K562 (cell line): ENCODE data around the gene RBKS. TPM values are rescaled to one million over a fixed set of nuclear protein-coding genes. Genes with fewer than 3 reads are reported as not detected.
A peak's percentile ranks its signal among the peaks of the same experiment; 100 is the strongest.

ENCODE experiments used
- AFF4 ChIP-seq: sonication (generic); formaldehyde crosslinking; IDR thresholded peaks from 2 replicates; pipeline ENCODE4 v1.8.0; 2023; ENCODE audit warnings: mild to moderate bottlenecking, missing genetic modification reagents
- CBFA2T2 ChIP-seq: fragments of 450-650 bp; conservative IDR thresholded peaks from 2 replicates; pipeline ENCODE4 v1.6.1; 2017; ENCODE audit warnings: mild to moderate bottlenecking
- CCAR2 ChIP-seq: fragments of 200-400 bp; formaldehyde crosslinking; IDR thresholded peaks from 2 replicates; pipeline ENCODE4 v1.6.1; 2017; ENCODE audit warnings: mild to moderate bottlenecking, low read depth, low read length
- ERF ChIP-seq: fragments of 450-650 bp; formaldehyde crosslinking; IDR thresholded peaks from 2 replicates; pipeline ENCODE4 v1.4.0; 2020; ENCODE audit warnings: mild to moderate bottlenecking, mixed read lengths
- FOXK2 ChIP-seq, 2 experiments: fragments of 450-650 bp; IDR thresholded peaks in 1 of 2; conservative IDR thresholded peaks in 1 of 2; 2 replicates each; pipeline ENCODE4 v1.6.1; 2016; ENCODE audit warnings: low read depth in 2 of 2, mild to moderate bottlenecking in 1 of 2
- MEF2A ChIP-seq: IDR thresholded peaks from 2 replicates; pipeline ENCODE4 v1.6.1; 2011; ENCODE audit warnings: low read depth, mild to moderate bottlenecking, low read length, moderate library complexity; ENCODE audit not compliant: control insufficient read depth
- MITF ChIP-seq: IDR thresholded peaks from 2 replicates; pipeline ENCODE4 v1.6.1; 2014; ENCODE audit warnings: antibody characterized with exemption
- NFRKB ChIP-seq: fragments of 450-650 bp; IDR thresholded peaks from 2 replicates; pipeline ENCODE4 v1.6.1; 2016; ENCODE audit warnings: low read depth
- RFX7 ChIP-seq: fragments of 250-450 bp; sonication (Bioruptor Pico); IDR thresholded peaks from 2 replicates; pipeline ENCODE4 v1.5.1; 2021; ENCODE audit warnings: mild to moderate bottlenecking
- SAP30 ChIP-seq: fragments of 200-600 bp; sonication (generic); IDR thresholded peaks from 2 replicates; pipeline ENCODE4 v1.6.1; 2012; ENCODE audit warnings: borderline replicate concordance, low read depth, mild to moderate bottlenecking, moderate library complexity, low read length, control low read depth, inconsistent platforms; ENCODE audit not compliant: insufficient read depth, poor library complexity, severe bottlenecking
- TEAD2 ChIP-seq: fragments of 450-650 bp; IDR thresholded peaks from 2 replicates; pipeline ENCODE4 v1.6.1; 2016; ENCODE audit warnings: missing genetic modification characterization, control low read depth, missing compliant biosample characterization
- ZBTB26 ChIP-seq: fragments of 450-650 bp; formaldehyde crosslinking; IDR thresholded peaks from 2 replicates; pipeline ENCODE4 v1.4.0; 2022; ENCODE audit warnings: missing genetic modification characterization
- ZNF174 ChIP-seq: fragments of 250-450 bp; sonication (Bioruptor Pico); IDR thresholded peaks from 2 replicates; pipeline ENCODE4 v1.4.0; 2020; ENCODE audit warnings: mild to moderate bottlenecking
- ZNF253 ChIP-seq: fragments of 250-450 bp; sonication (Bioruptor Pico); conservative IDR thresholded peaks from 2 replicates; pipeline ENCODE4 v1.6.1; 2021; ENCODE audit warnings: mild to moderate bottlenecking
- ZNF589 ChIP-seq: fragments of 200-800 bp; sonication (Bioruptor generic); IDR thresholded peaks from 2 replicates; pipeline ENCODE4 v1.6.1; 2016; ENCODE audit warnings: low read depth, missing genetic modification characterization, missing compliant biosample characterization
- polyA plus RNA-seq, 8 experiments: library from polyadenylated mRNA; depleted of rRNA in 4 of 8; stranded (reverse) in 5 of 8; unstranded in 3 of 8; fragments of >200 nt; fragmentation: Nextera tagmentation in 2 of 8; fragmentation: Illumina TruSeq in 1 of 8; extraction: Ambion mirVana in 2 of 8; extraction: Trizol in 1 of 8; gene quantifications; 2 replicates each; pipeline versions ENCODE4 v1.2.1 to v1.2.3, GENCODE V29; 2011 to 2014; ENCODE audit warnings: inconsistent platforms in 1 of 8, missing spikeins in 1 of 8
- total RNA-seq, 7 experiments: library from RNA; depleted of rRNA in 6 of 7; stranded (reverse); fragments of >200 nt in 6 of 7; fragmentation: Illumina TruSeq in 2 of 7; extraction: Trizol in 2 of 7; gene quantifications; 2 replicates each; pipeline versions ENCODE4 v1.2.1 to v1.2.3, GENCODE V29; 2011 to 2021; ENCODE audit warnings: low replicate concordance in 1 of 7
- TF ChIP-seq, protein P1 (sequence below): fragments of 450-650 bp; IDR thresholded peaks from 2 replicates; pipeline ENCODE4 v1.6.1; 2016; ENCODE audit warnings: borderline replicate concordance
- TF ChIP-seq, protein P2 (sequence below): fragments of 250-450 bp; sonication (Bioruptor Pico); IDR thresholded peaks from 2 replicates; pipeline ENCODE4 v1.8.0; 2021; ENCODE audit warnings: mild to moderate bottlenecking, moderate library complexity

RBKS gene
- total and polyA plus RNA-seq, 9 of the 15 experiments (the other 6 are each of a cell fraction or from before 2014, with no cell fraction given), result 0.06 to 0.39 (median 0.19) TPM

DNA sequence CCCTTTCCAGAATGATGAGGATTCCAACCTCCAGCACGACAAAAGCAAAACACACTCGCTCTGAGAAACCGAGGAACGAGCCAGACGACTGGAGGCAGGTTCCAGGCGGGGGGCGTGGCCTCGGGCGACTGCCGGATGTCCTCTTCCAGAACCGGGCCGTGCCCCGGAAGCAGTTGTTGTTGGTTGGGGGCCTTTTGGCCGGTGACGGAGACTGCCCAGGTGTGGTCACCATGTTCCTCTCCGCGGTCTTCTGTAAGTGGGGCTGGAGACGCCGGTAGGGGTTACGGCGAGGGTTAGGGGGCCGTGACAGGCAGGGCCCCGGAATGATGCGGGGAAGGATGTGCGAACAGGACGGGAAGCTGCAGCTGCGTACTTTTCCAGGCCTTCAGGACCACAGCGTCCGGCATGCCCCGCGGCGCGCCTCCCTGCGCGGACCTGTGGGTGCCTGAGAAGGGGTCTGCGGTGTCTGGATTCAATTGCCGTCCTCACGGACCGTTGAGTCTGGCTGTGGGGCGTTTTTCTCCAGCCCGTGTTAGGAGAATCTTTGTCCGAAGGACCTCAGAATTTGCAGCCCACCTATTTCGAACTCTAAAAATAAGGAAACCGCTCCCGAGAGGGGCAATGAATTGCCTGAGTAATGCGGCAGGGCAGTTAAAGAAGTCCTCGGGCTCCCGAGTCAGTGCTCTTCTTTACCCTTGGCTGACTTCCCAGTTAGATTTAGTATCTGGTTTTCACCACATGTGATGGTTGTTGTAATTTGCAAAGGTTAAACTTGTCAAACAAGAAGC is 118.4 kb downstream of the RBKS start, which contains the start of gene MRPL33 (continued):
- peak; percentile 36; the same call in 1 of the 2 replicates for TF ChIP-seq AFF4 (CRISPR knock-in tag)
- peak; percentile 28; the same call in 1 of the 2 replicates for TF ChIP-seq NFRKB
- TF ChIP-seq SAP30, result peak; percentile 50
- no peak for TF ChIP-seq RFX7 (CRISPR knock-in tag)
- no peak for TF ChIP-seq CBFA2T2
- TF ChIP-seq ZNF253 (CRISPR knock-in tag), result no peak
- TF ChIP-seq, protein P1, sequence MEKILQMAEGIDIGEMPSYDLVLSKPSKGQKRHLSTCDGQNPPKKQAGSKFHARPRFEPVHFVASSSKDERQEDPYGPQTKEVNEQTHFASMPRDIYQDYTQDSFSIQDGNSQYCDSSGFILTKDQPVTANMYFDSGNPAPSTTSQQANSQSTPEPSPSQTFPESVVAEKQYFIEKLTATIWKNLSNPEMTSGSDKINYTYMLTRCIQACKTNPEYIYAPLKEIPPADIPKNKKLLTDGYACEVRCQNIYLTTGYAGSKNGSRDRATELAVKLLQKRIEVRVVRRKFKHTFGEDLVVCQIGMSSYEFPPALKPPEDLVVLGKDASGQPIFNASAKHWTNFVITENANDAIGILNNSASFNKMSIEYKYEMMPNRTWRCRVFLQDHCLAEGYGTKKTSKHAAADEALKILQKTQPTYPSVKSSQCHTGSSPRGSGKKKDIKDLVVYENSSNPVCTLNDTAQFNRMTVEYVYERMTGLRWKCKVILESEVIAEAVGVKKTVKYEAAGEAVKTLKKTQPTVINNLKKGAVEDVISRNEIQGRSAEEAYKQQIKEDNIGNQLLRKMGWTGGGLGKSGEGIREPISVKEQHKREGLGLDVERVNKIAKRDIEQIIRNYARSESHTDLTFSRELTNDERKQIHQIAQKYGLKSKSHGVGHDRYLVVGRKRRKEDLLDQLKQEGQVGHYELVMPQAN, result peak; percentile 88
- TF ChIP-seq, protein P2, sequence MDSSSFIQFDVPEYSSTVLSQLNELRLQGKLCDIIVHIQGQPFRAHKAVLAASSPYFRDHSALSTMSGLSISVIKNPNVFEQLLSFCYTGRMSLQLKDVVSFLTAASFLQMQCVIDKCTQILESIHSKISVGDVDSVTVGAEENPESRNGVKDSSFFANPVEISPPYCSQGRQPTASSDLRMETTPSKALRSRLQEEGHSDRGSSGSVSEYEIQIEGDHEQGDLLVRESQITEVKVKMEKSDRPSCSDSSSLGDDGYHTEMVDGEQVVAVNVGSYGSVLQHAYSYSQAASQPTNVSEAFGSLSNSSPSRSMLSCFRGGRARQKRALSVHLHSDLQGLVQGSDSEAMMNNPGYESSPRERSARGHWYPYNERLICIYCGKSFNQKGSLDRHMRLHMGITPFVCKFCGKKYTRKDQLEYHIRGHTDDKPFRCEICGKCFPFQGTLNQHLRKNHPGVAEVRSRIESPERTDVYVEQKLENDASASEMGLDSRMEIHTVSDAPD, result no peak
- peak; percentile 81; the same call in 1 of the 2 replicates for TF ChIP-seq ZBTB26 (CRISPR knock-in tag)
- no peak for TF ChIP-seq MITF
- no peak for TF ChIP-seq ZNF174 (CRISPR knock-in tag)
- TF ChIP-seq ERF (CRISPR knock-in tag), result peak; percentile 87; the same call in 1 of the 2 replicates
- TF ChIP-seq ZNF589 (CRISPR knock-in tag), result 0 out of 2 replicates have a peak, but pooled peaks have one; percentile 39
- TF ChIP-seq MEF2A, result no peak
- TF ChIP-seq FOXK2 (conservative IDR thresholded peaks at IDR 0.05 in 1 of 2, IDR thresholded peaks at IDR 0.05 in 1 of 2; ENCODE audit: low read depth in 2 of 2), result peak; percentile 67 to 80; a peak in 3 of 4 replicates
- TF ChIP-seq TEAD2, result no peak
- TF ChIP-seq CCAR2, result no peak
